Hematopoietic multipotent progenitor cell treated with erythropoietin and hydrocortisone succinate and interleukin-3 and kit ligand, for 8 days (in vitro differentiated cells): Measurements from ENCODE around the gene EPB41L4A.

ENCODE experiments used
- DNase-seq: peaks from one replicate; pipeline ENCODE4 v3.0.0-alpha.2; 2015

Gene EPB41L4A

GRCh38 chr5:112146323-112147226 lies 272.5 kb downstream of the EPB41L4A start:
- peak; percentile 79 for DNase-seq

DNA sequence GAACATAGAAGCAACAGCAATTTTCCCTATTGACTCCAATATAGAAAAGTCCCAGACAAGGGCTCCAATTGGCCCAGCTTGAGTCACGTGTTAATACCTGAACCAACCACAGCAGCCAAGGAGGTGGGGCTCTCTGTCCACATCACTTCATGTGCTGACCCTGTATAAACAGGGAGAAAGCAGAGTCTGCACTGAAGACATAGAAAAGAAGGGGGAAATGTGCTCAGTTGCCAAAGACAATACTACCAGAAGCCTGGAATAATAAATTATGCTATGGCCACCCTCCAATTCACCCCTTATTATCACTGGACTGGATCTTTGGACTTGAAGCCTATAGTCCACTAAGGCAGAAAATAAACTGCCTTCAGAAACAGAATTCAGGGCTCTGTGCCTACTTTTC lies 275.4 kb downstream of the EPB41L4A start:
- no peak for DNase-seq

- no peak for DNase-seq
These were observed 276.3 kb downstream of the EPB41L4A start for GRCh38 chr5:112142769-112143270.

DNA sequence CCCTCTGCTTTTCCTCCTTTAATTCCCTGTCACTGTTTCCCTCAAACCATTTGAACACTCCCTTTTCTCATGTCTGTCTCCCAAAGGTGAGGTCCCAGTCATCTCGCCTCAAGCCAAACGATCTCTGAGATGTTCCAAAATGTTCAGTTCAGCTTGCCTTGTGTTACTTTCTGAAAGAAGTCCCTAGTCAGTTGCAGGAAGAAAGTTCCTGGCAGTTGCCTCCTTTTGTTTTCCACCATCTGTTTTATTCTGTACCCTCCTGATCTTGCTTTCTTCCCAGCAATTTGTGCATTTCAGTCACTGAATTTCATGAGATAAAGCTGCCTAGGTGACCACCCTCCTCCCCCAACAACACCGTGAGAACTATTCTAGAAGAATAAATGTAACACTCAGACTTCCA lies 277.5 kb downstream of the EPB41L4A start:
- no peak for DNase-seq

GRCh38 chr5:112138526-112138925 lies 280.6 kb downstream of the EPB41L4A start:
- no peak for DNase-seq

GRCh38 chr5:112136773-112137172 lies 282.3 kb downstream of the EPB41L4A start:
- no peak for DNase-seq

DNA sequence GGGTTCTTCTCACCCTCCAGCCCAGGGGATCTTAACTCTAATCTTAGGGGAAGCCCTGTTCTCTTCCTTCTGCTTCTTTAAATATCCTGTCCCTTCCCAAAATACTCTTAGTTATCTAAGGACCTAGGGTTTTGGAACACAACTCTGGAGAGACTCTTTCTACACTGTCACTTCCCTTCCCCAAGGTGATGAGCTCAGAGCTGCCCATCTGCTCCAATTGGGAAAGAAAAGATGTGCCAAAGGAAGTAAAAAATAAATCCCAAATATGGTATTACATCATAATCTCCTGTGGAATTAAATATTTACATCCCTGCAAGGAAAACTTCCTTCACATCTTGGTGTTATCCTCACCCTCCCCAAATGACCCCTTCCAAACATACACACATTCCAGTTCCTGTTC lies 291.2 kb downstream of the EPB41L4A start:
- no peak for DNase-seq

- DNase-seq = no peak
These were observed 292.1 kb downstream of the EPB41L4A start for GRCh38 chr5:112126982-112127381.

DNA sequence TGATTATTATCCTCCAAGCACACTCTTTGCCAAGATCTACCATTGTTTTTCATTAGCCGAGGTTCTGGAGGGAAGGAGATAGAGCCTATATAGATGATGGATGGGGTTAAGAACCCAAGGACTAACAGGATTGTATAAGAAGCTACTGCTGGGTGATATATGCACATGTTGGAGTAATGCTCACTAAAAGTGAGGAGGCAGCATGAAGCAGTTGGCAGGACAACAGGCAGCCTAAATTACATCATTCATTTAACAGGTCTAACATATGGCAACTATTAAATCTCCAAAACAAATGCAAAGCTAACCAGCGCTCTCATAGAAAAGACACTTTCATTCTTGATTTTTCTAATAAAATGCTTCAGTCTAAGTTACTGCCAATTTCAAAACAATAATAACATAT lies 293.2 kb downstream of the EPB41L4A start:
- DNase-seq = no peak

GRCh38 chr5:112124788-112125187 lies 294.3 kb downstream of the EPB41L4A start:
- no peak for DNase-seq

- no peak for DNase-seq
These were observed 296.0 kb downstream of the EPB41L4A start for GRCh38 chr5:112123086-112123485.

DNA sequence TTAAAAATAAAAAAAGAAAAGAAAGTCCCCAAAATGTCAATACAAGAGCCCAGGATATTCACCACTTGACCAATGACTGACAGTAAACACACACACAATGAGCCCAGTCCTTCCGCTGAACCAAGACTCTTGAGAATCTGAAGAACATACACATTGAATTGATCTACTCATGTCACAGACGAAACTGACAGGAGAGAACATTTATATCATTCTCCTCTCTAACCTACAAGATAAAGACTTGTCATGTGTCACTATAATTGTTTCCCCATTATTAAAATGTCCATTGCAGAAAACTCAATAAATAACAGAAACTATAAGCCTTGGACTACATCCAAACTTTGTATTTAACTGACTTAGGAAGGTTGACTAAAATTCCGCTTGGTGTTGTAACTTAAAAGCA lies 296.7 kb downstream of the EPB41L4A start:
- DNase-seq = no peak

DNA sequence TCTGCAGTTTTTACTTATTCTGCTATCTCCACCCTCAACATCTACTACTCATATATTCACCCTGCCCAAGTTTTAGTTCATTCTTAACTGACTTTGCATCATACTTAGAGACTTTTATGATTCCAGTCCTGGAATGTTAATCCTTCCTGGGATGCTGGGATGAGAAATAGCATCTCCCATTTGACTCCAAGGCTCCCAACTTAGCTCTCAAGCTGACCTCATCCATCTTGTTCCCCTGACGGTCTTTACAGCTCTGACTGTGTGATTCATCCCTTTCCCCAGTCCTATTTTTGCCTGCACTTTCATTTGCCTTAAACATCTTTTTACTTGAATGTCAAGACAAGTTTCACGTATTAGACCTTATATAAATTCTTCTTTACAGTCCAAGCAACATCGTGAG lies 297.8 kb downstream of the EPB41L4A start:
- no peak for DNase-seq

- DNase-seq = no peak
These were observed 299.1 kb downstream of the EPB41L4A start for GRCh38 chr5:112119969-112120368.

- no peak for DNase-seq
These were observed 299.6 kb downstream of the EPB41L4A start for GRCh38 chr5:112119508-112119907.

DNA sequence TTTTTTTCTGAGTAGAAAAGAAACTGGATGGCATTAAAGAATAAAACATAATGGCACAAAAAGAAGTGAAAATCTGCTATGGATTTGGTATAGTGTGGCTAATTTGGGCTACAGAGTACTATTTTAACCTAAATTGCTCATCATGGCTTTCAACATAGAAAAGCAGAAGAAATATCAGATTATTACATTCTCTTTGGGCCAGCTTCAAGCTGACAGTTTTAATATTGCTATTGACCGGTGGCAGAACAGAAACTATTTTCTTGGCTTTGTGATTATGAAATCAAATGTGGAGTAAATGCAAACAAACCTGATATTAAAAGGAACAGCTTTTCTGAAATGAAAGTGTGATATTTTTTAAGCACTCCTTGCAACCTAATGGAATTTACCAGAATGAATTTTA lies 301.5 kb downstream of the EPB41L4A start:
- no peak for DNase-seq

- DNase-seq = no peak
These were observed 302.7 kb downstream of the EPB41L4A start for GRCh38 chr5:112116371-112116770.

DNA sequence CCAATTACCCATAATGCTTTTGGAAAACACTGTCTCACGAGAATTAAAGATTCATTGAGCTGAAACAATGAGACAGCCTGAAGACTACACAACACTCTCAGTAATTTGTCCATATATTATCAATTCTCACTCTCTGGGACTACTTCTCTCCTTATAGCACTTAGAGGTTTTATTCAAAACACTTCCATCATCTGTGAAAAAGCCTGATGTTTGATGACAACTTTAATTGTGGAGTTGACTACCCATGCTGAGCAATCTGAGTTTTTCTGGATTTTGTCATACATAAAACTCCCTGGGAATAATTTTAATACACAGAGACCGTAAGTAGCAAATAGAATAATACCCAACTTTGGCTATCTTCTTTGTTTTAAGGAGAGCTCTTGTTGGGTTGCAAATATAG lies 305.5 kb downstream of the EPB41L4A start:
- DNase-seq = no peak
